ENCODE measurements around the gene GAB2.

DNA sequence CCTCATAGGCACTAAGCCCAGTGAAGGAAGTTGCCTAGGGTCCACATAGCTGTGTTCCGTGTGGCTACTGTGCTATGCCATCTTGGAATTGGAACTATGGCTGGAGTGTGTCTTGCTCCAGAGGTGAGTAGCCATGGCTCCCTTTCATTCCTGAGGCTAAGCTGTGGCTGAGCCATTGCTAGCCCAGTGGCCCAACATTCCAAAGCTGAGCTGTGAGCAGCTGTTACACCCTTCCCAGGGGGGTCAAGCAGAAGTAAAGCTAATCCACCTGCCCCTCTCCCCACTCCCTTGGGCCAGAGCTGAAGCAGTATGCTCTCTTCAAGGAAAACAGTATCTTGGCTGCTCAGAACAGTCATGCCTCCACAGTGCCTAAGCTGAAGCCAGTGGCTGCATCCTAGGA is 177.8 kb downstream of the GAB2 start:
- TF ChIP-seq, protein P1, sequence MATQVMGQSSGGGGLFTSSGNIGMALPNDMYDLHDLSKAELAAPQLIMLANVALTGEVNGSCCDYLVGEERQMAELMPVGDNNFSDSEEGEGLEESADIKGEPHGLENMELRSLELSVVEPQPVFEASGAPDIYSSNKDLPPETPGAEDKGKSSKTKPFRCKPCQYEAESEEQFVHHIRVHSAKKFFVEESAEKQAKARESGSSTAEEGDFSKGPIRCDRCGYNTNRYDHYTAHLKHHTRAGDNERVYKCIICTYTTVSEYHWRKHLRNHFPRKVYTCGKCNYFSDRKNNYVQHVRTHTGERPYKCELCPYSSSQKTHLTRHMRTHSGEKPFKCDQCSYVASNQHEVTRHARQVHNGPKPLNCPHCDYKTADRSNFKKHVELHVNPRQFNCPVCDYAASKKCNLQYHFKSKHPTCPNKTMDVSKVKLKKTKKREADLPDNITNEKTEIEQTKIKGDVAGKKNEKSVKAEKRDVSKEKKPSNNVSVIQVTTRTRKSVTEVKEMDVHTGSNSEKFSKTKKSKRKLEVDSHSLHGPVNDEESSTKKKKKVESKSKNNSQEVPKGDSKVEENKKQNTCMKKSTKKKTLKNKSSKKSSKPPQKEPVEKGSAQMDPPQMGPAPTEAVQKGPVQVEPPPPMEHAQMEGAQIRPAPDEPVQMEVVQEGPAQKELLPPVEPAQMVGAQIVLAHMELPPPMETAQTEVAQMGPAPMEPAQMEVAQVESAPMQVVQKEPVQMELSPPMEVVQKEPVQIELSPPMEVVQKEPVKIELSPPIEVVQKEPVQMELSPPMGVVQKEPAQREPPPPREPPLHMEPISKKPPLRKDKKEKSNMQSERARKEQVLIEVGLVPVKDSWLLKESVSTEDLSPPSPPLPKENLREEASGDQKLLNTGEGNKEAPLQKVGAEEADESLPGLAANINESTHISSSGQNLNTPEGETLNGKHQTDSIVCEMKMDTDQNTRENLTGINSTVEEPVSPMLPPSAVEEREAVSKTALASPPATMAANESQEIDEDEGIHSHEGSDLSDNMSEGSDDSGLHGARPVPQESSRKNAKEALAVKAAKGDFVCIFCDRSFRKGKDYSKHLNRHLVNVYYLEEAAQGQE (IDR thresholded peaks at IDR 0.05; ENCODE audit: insufficient read depth in 1 of 2, low read depth in 2 of 2, low read length in 2 of 2), result no peak
- TF ChIP-seq POLR2AphosphoS5 (IDR thresholded peaks at IDR 0.05; ENCODE audit: low read depth, low read length) (no peak), TAF1 (IDR thresholded peaks at IDR 0.05; ENCODE audit: borderline replicate concordance, insufficient read depth, low read length) (no peak)
